ENCODE data around the gene FXYD1.

- TF ChIP-seq POLR2A (IDR thresholded peaks at IDR 0.05; ENCODE audit: low read depth) (no peak), EP300 (IDR thresholded peaks at IDR 0.05) (no peak)
Measured at GRCh38 chr19:35098413-35099049, 40.1 kb upstream of the FXYD1 start.

Data from esophagus muscularis mucosa (tissue), 2 donors.